Fibroblast of villous mesenchyme (primary cell): ENCODE results near the gene CNOT4. TPM values are rescaled to one million over a fixed set of nuclear protein-coding genes. Genes with fewer than 3 reads are reported as not detected.

Experiments used
- DNase-seq: peaks from one replicate; pipeline ENCODE4 v3.0.0-alpha.2; 2010; ENCODE audit warnings: low read depth
- H3K4me3 ChIP-seq: 2 replicates; pipeline ENCODE4 v1.5.1; 2011; ENCODE audit warnings: low read depth, mild to moderate bottlenecking, low read length
- total RNA-seq: library from RNA; depleted of rRNA; stranded (reverse); fragments of >200 nt; gene quantifications from 2 replicates; pipeline ENCODE4 v1.2.3, GENCODE V29; 2012
- TF ChIP-seq, protein P1 (sequence below): IDR thresholded peaks from 2 replicates; pipeline ENCODE4 v1.5.1; 2012; ENCODE audit warnings: low read depth, mild to moderate bottlenecking, low read length; ENCODE audit not compliant: insufficient read depth

CNOT4 gene
- total RNA-seq, 1 donor: 16.4 TPM

DNA sequence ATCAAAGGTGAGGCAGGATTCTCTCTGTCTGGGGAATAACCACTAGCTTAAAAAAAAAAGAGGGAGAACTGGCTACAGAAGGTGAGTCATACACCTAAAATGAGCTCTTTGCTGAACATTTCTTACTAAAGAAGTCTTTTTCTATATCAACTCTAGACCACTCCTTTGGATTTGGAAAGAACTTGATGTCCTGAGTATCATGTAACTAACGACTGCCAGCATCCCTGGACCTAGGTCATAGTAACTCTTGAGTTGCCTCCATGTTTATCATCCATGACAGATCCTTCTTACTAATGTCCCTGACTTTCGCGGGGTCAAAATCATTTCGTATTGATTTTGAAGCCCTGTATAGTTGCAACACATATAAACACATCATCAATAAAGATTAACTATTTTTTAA lies 89.1 kb downstream of the CNOT4 start:
- TF ChIP-seq, protein P1, sequence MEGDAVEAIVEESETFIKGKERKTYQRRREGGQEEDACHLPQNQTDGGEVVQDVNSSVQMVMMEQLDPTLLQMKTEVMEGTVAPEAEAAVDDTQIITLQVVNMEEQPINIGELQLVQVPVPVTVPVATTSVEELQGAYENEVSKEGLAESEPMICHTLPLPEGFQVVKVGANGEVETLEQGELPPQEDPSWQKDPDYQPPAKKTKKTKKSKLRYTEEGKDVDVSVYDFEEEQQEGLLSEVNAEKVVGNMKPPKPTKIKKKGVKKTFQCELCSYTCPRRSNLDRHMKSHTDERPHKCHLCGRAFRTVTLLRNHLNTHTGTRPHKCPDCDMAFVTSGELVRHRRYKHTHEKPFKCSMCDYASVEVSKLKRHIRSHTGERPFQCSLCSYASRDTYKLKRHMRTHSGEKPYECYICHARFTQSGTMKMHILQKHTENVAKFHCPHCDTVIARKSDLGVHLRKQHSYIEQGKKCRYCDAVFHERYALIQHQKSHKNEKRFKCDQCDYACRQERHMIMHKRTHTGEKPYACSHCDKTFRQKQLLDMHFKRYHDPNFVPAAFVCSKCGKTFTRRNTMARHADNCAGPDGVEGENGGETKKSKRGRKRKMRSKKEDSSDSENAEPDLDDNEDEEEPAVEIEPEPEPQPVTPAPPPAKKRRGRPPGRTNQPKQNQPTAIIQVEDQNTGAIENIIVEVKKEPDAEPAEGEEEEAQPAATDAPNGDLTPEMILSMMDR: no peak
- no peak for DNase-seq
- H3K4me3 ChIP-seq: no peak overlapping the region

DNA sequence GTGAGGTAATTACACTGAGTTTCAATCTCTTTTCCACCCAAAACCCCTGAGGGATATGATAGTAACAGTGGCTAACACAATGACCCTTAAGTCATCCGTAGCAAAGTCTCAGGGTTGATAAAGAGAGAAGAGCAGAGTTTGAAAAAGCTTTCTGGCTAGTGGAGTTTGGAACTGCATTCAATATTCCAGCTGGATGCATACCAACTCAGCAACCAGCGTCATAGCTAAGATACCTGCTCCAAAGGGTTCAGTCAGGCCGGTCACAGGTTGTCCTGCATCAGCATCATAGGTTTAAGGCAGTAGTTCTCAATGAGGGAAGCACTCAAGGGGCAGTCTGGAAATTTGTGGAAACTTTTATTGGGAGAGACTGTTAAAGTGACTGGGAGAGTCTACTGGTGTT lies 93.5 kb downstream of the CNOT4 start:
- no peak overlapping the region for H3K4me3 ChIP-seq
- TF ChIP-seq, protein P1: no peak
- no peak for DNase-seq

DNA sequence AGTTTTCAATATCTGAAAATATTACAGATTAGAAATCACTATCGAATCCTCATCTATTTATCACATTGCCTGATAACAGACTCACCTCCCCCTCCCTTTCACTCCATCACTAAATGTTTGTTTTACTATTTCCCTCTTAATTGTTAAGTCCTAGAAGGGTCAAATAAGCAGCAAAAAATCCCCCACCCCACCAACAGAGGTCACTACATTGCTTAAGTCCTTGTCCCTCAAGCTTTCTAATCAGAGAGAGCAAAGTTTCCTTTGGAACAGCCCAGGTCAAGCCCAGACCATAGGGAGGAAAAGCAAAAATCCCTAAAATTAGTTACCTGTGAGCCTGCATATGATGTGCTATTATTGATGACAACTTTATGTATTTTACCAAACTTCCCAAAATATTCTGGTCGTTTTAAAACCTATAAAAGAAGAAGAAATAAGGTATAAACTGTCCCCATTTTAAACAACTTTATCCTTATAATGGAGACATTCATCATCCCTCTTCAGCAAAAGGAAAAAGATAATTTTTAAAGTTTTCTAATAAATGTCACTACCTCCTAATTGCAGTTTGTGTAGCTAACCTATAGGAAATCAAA lies 95.0 kb downstream of the CNOT4 start:
- no peak overlapping the region for H3K4me3 ChIP-seq
- DNase-seq: peak; percentile 76
- TF ChIP-seq, protein P1: peak; percentile 71

DNA sequence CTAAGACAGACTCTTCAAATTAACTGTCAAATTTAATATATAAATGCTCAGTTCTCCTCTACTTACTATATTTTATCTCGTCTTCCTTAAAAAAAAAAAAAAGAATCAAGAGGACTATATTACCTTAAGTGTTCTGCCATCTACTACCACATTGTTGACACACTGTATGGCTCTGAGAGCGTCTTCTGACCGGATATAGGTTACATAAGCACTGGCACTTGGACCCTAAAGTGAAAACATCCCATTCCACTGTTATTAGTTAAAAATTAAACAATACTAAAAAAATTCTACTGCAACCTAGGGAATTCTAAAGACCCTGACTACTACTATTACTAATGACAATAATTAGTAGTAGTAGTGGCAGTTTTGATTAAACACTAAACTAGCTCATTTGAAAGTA lies 95.7 kb downstream of the CNOT4 start:
- TF ChIP-seq, protein P1: no peak
- no peak for DNase-seq
- H3K4me3 ChIP-seq: no peak overlapping the region

DNA sequence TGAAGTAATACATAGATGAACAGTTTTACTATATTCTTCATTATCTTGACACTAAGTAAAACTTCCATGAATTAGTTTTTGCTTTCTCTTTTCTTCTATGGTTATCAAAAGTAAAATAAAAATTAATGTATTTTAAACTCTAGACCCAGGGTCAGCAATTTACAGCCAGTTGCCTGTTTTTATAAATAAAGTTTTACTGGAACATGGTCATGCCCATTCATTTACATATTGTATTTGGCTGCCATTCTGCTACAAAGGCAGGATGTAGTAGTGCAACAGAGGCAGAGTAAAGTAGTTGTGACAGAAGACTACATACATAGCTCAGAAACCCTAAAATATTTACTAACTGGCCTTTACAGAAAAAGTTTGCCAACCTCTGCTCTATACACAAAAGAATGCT lies 98.8 kb downstream of the CNOT4 start:
- DNase-seq: no peak
- H3K4me3 ChIP-seq: no peak overlapping the region
- TF ChIP-seq, protein P1: no peak

DNA sequence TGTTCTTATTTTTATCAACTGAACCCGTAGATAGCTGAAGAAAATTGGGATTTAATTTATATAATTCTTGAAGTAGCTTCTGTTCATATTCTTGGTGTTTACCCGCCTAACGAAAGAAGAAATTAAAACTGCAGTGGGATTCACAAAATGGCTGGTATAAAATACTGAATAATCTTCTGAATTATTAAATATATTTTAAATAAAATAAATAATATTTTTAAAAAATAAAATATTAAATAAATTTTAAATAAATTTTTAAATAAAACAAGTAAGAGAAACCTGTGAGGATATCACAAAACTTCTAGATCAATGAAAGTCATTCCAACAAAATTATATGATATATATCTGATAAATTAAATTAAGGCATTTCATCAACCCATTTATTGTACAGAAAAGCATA lies 99.4 kb downstream of the CNOT4 start:
- no peak overlapping the region for H3K4me3 ChIP-seq
- DNase-seq: no peak
- TF ChIP-seq, protein P1: no peak
